IMR-90 (cell line): ENCODE data around the gene CALHM1.

Experiments
- BHLHE40 ChIP-seq: fragments of 150-350 bp; IDR thresholded peaks from 2 replicates; pipeline ENCODE4 v1.6.1; 2016; ENCODE audit warnings: mild to moderate bottlenecking, low read depth, low read length
- CEBPB ChIP-seq: IDR thresholded peaks from 2 replicates; pipeline ENCODE4 v1.6.1; 2012; ENCODE audit warnings: low read depth, low read length, improper control_type of control experiment
- CHD1 ChIP-seq: IDR thresholded peaks from 2 replicates; pipeline ENCODE4 v1.6.1; 2012; ENCODE audit warnings: low read depth, low read length, improper control_type of control experiment
- MAFK ChIP-seq: IDR thresholded peaks from 2 replicates; pipeline ENCODE4 v1.6.1; 2012; ENCODE audit warnings: low read depth, low read length, improper control_type of control experiment
- MAZ ChIP-seq: IDR thresholded peaks from 2 replicates; pipeline ENCODE4 v1.6.1; 2012; ENCODE audit warnings: low read depth, mild to moderate bottlenecking, low read length, improper control_type of control experiment, moderate library complexity, borderline replicate concordance
- NFE2L2 ChIP-seq: fragments of 150-350 bp; IDR thresholded peaks from 2 replicates; pipeline ENCODE4 v1.6.1; 2016; ENCODE audit warnings: low read depth, mild to moderate bottlenecking, low read length
- POLR2A ChIP-seq: IDR thresholded peaks from 2 replicates; pipeline ENCODE4 v1.6.1; 2012; ENCODE audit warnings: mild to moderate bottlenecking, low read depth, low read length
- RCOR1 ChIP-seq: IDR thresholded peaks from 2 replicates; pipeline ENCODE4 v1.6.1; 2012; ENCODE audit warnings: mild to moderate bottlenecking, low read length, improper control_type of control experiment; ENCODE audit not compliant: insufficient replicate concordance
- RFX5 ChIP-seq: IDR thresholded peaks from 2 replicates; pipeline ENCODE4 v1.8.0; 2012; ENCODE audit warnings: low read depth, mild to moderate bottlenecking, low read length, moderate library complexity
- USF2 ChIP-seq: fragments of 150-350 bp; IDR thresholded peaks from 2 replicates; pipeline ENCODE4 v1.6.1; 2017; ENCODE audit warnings: mild to moderate bottlenecking, antibody characterized with exemption, low read length, low read depth
- TF ChIP-seq, protein P1 (sequence below): conservative IDR thresholded peaks from 2 replicates; pipeline ENCODE4 v1.5.1; 2012; ENCODE audit warnings: mild to moderate bottlenecking, low read depth, low read length, improper control_type of control experiment

DNA sequence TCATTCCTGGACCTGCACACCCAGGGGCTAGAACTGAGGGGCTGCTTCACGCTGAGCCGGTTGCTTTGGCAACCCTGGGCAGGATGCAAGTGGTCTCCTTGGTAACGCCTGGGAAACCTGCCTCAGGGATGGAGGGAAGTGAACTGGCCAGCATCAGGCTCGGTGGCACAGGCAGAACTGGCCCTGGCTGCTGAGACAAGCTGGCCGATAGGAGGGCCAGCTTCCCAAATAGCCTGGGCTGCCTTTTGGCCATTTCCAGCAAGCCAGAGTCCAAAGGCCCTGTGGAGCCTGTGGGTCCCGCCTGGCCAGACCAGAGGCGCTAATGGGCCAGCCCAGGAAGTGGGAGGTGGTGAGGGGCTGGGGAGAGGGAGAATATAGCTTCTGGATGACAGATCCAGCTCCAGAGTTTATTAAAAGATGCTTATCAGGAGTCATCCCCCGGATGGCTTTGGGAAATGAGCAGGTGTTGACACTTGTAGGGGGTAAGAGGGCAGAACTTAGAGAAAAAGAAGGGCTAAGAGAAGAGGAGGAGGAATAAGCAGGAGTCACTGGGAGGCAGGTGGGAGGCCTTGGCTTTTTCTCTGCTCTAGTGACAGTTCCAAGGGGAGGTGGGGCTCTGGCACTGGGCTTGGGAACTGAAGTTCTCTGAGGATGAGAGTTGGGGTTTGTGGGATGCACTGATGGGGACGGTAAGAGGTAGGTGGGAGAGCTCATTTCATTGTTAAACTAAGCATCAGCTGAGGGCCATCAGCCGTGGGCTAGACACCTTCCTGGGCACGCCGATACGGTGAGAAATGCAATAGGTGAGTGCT, 44.4 kb upstream of the CALHM1 start:
- TF ChIP-seq, protein P1, sequence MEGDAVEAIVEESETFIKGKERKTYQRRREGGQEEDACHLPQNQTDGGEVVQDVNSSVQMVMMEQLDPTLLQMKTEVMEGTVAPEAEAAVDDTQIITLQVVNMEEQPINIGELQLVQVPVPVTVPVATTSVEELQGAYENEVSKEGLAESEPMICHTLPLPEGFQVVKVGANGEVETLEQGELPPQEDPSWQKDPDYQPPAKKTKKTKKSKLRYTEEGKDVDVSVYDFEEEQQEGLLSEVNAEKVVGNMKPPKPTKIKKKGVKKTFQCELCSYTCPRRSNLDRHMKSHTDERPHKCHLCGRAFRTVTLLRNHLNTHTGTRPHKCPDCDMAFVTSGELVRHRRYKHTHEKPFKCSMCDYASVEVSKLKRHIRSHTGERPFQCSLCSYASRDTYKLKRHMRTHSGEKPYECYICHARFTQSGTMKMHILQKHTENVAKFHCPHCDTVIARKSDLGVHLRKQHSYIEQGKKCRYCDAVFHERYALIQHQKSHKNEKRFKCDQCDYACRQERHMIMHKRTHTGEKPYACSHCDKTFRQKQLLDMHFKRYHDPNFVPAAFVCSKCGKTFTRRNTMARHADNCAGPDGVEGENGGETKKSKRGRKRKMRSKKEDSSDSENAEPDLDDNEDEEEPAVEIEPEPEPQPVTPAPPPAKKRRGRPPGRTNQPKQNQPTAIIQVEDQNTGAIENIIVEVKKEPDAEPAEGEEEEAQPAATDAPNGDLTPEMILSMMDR: no peak
- no peak for TF ChIP-seq POLR2A
- no peak for TF ChIP-seq NFE2L2
- no peak for TF ChIP-seq USF2
- TF ChIP-seq RFX5: no peak
- no peak for TF ChIP-seq RCOR1
- no peak for TF ChIP-seq CEBPB
- no peak for TF ChIP-seq BHLHE40
- no peak for TF ChIP-seq MAZ
- TF ChIP-seq MAFK: no peak
- TF ChIP-seq CHD1: no peak
